Inflammatory macrophage treated with lipopolysaccharide for 1 hour (primary cell): ENCODE measurements around the gene TPM1.
A peak's percentile ranks its signal among the peaks of the same experiment; 100 is the strongest.
"Not testable (repeated sequence)": the region's sequence is repeated elsewhere in the genome, so short reads cannot be mapped to it uniquely, and the experiment has no call there.

ENCODE experiments used
- DNase-seq, 2 donors: peaks; one replicate each; pipeline ENCODE4 v3.0.0-alpha.2; 2020 to 2022

TPM1 gene

GRCh38 chr15:63075984-63076713 lies 33.6 kb downstream of the TPM1 start:
- no peak for DNase-seq

DNA sequence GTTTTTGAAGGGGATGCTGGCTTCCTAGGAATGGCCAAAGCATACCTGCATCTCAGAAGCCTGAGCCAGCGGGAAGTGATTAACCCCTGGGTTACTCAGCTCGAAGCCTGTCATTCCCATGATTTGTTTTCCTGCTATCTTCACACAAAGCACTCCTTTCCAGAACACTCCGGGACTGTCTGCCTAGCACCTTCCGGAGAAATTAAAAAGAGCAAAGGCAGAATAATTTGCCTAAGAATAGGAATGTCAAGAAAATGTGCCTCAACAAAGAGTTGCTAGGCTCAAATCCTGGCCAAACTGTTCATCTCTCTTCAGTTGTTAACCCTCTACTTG lies 34.1 kb downstream of the TPM1 start:
- no peak for DNase-seq

GRCh38 chr15:63077952-63078351 lies 35.4 kb downstream of the TPM1 start:
- DNase-seq = no peak

GRCh38 chr15:63079947-63080626 lies 37.5 kb downstream of the TPM1 start:
- DNase-seq = no peak

DNA sequence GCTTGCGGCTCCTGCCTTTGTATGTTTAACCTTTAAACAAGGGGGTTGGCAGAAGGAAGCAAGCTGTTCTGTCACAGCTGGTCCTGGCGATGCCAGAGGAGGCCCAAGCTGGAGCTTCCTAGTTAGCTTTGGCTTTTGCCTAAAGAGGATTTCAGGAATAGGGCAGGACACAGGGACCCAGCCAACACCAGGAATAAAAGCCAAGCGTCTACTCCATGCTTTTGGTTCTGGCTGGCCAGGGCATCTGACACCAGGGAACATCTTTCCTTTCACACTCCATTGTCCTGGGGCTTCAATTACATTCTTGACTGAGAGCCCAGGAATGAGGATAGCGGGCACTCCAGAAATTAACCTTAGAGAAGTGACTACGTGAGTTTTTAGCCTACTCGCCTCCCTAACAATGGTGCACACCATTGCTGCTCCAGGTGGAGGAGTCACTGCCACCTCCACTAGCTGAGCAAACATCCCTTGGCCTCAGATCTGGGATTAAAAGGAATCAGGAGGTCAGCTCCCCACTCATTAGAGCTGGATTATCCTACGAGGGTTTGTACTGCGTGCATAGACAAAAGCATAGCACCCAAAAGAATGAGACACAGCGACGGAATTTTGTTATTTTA lies 38.2 kb downstream of the TPM1 start:
- DNase-seq = no peak

- DNase-seq = no peak
Measured at GRCh38 chr15:63082366-63082765, 39.8 kb downstream of the TPM1 start.

DNA sequence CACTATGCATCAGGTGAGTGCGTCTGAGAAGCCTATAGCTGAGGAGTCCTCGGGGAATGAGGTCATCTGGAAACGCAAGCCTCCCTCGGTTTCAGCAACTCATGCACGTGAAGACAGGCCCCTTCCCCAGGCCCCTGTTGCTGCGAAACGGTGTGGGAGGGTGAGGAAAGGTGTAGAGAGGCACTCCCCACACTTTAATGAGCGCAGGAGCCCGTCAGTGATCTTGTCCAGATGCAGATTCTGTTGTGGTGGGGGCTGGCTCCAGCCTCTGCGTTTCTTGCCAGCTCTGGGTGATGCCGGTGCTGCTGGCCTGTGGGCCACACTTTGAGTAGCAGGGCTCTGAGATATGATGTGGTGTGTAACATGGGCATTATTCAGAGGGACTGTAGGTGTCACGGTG lies 40.5 kb downstream of the TPM1 start:
- DNase-seq = no peak

- no peak for DNase-seq
Measured at GRCh38 chr15:63083541-63083940, 41.0 kb downstream of the TPM1 start.

- DNase-seq = no peak
Measured at GRCh38 chr15:63084806-63085205, 42.3 kb downstream of the TPM1 start.

DNA sequence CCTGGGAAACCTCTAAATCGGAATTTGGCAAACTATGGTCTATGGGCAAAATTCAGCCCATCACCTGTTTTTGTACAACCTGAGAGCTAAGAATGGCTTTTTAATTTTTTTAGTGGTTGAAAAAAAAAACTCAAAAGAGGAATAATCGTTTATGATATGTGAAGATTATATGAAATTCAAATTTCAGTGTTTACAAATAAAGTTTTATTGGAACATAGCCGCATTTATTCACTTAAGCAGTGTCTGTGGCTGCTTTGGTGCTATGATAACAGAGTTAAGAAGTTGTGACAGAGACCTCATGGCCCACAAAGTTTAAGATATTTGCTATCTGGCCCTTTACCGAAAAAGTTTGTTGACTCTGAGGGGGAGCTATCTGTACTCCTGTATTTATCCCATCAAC lies 42.7 kb downstream of the TPM1 start:
- no peak for DNase-seq

- no peak for DNase-seq
Measured at GRCh38 chr15:63086271-63086670, 43.7 kb downstream of the TPM1 start.

- no peak for DNase-seq
Measured at GRCh38 chr15:63086947-63087346, 44.4 kb downstream of the TPM1 start.

- DNase-seq = no peak
Measured at GRCh38 chr15:63088533-63089245, 46.1 kb downstream of the TPM1 start.

DNA sequence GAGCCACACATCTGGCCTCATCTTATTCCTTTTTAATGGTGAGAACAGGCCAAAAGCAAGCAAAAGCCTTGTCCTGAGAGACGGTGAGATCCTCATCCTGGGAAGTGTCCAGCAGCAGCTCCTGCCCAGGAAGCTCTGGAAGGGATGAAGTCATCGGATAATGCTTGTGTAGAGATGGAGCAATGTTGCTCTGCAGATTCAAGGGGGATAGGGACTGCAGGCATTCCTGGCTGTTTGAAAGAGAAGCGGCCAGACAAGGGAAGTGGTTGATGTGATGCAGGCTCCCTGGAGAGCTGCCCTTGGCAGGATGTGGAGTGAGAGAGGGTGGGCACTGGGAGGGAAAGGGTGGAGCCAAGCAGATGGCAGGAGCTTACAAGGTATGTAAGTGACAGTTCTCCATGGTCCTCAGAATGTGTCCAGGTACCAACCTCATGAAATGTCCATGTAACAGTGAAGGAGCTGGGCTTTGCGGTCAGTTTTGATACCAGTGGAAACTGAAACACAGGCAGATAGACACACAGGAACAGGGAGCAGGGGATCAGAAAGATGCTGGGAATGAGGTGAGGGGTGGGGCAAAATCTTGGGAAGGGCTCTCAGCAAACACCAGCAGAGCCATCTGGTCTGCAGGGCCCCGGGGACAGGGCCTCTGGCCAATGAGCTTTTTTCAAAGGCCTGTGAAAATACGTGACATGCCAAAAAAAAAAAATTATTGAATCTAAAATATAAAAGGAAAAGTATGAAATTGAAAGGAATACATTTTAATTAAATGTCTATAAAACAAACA lies 46.9 kb downstream of the TPM1 start:
- no peak for DNase-seq

- DNase-seq = no peak
Measured at GRCh38 chr15:63090472-63090871, 47.9 kb downstream of the TPM1 start.

- no peak for DNase-seq
Measured at GRCh38 chr15:63090887-63091286, 48.3 kb downstream of the TPM1 start.

GRCh38 chr15:63091679-63092446 lies 49.3 kb downstream of the TPM1 start:
- DNase-seq = no peak

DNA sequence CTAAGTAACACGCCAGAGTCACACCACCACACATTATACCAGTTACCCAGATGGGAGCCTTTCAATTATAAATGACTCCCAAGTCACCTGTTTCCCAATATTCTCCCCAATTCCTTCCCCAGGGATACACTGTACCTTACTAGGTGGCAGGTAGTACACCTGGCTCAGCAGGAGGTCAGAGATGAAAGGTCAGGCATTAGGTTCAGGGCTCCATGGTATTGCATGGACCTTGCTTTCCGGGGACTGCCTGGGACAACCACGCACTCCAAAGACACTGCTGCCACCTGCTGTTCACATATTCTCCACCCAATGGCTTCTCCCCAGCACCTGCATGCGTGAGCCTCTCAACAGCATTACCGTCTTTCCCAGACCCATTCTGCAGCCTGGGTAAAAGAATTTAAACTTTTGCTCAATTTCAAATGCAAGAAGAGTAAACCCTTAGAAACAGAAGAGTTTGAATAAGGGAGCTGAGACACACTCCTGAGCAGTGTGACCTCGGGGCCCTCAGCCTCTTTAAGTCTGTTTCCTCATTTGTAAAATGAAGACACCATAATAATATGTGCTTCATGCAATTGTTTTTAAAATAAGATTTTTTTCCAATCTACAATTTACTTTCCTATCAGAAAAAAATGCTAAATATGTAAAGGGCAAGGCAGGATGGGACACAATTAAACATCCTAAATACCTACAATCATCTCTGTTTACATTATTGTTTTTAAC lies 51.1 kb downstream of the TPM1 start:
- peak; percentile 44 to 84 for DNase-seq

DNA sequence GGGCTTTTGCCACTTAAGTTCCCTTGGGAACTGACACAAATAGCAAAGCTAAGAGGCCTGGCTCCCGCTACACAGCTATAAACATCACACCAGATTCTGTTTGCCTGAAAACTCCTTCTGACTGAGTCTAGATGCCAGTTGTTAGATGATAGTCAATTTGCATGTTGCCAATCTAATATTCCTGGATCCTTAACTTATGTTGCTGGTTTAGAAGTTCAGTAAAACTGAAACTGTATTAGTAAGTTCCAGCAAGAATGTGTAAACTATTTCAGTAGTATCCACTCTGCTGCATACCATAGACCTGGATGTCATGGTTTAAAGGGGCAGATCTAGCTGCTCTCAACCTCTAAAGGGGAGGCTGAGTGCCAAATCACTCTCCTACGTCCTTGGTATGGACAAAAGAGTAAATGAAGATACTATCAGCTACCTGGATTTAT lies 52.0 kb downstream of the TPM1 start:
- no peak for DNase-seq

DNA sequence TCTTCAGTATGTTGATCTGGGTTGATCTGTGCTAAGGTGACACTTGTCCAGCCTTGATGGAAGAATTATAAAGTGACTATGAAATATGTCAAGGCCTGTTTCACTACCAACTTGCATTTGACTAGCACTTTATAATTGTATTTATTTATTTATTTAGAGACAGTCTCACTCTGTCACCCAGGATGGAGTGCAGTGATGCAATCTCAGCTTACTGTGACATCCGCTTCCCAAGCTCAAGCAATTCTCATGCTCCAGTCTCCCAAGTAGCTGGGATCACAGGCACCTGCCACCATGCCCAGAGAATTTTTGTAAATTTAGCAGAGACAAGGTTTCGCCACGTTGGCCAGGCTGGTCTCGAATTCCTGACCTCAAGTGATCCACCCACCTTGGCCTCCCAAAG lies 53.6 kb downstream of the TPM1 start:
- DNase-seq = no peak

- DNase-seq = not testable (repeated sequence)
Measured at GRCh38 chr15:63098901-63099300, 56.4 kb downstream of the TPM1 start.
